OCI-LY7 (cell line): ENCODE measurements around the gene GADD45GIP1. TPM values are rescaled to one million over a fixed set of nuclear protein-coding genes. Genes with fewer than 3 reads are reported as not detected.

ENCODE experiments used
- BruUV-seq: library from RNA; stranded (reverse); fragments of 400-500 nt; replicated peaks from 2 replicates; lab custom pipeline; 2021; lab: Mats Ljungman, UMichigan
- CTCF ChIA-PET: fragments of 300-600 bp; sonication (Branson Sonifier 250); formaldehyde crosslinking; loops from one replicate; lab custom pipeline; 2022; ENCODE audit warnings: antibody characterized with exemption; ENCODE audit not compliant: unreplicated experiment; lab: Charles Lee
- POLR2A ChIA-PET: fragments of 300-600 bp; sonication (Branson Sonifier 250); formaldehyde crosslinking; loops from one replicate; lab custom pipeline; 2022; ENCODE audit warnings: antibody characterized with exemption; lab: Charles Lee
- DNase-seq: peaks from one replicate; pipeline ENCODE4 v3.0.0-alpha.2; 2015; ENCODE audit warnings: low spot score
- H2AFZ ChIP-seq: fragments of 200-600 bp; sonication (generic), shearing (Covaris generic); 2 replicates; pipeline ENCODE4 v1.6.1; 2014; ENCODE audit warnings: mild to moderate bottlenecking, antibody characterized with exemption, low read length, moderate library complexity
- H3K27ac ChIP-seq: fragments of 200-600 bp; sonication (generic); 2 replicates; pipeline ENCODE4 v1.5.1; 2014; ENCODE audit warnings: mixed run types, low read depth, mild to moderate bottlenecking, moderate library complexity, low read length, inconsistent platforms; ENCODE audit not compliant: poor library complexity, severe bottlenecking
- H3K36me3 ChIP-seq: fragments of 200-600 bp; sonication (generic); 2 replicates; pipeline ENCODE4 v1.6.1; 2014; ENCODE audit warnings: mild to moderate bottlenecking, antibody characterized with exemption, low read length, moderate library complexity, mixed read lengths; ENCODE audit not compliant: insufficient read depth
- H3K4me1 ChIP-seq: fragments of 200-600 bp; sonication (generic); 2 replicates; pipeline ENCODE4 v1.5.1; 2014; ENCODE audit warnings: mild to moderate bottlenecking, low read length; ENCODE audit not compliant: insufficient read depth, poor library complexity, severe bottlenecking
- H3K4me2 ChIP-seq: fragments of 200-600 bp; sonication (generic); 2 replicates; pipeline ENCODE4 v1.6.1; 2014; ENCODE audit warnings: mild to moderate bottlenecking, low read length
- H3K4me3 ChIP-seq: fragments of 200-600 bp; sonication (generic); 2 replicates; pipeline ENCODE4 v1.5.1; 2014; ENCODE audit warnings: mild to moderate bottlenecking, low read depth, low read length; ENCODE audit not compliant: poor library complexity, severe bottlenecking
- H3K79me2 ChIP-seq: fragments of 200-600 bp; sonication (generic); 2 replicates; pipeline ENCODE4 v1.6.1; 2016; ENCODE audit warnings: low read depth, mild to moderate bottlenecking, low read length, moderate library complexity, mixed read lengths; ENCODE audit not compliant: insufficient read depth
- H3K9me2 ChIP-seq: fragments of 200-600 bp; sonication (generic); 2 replicates; pipeline ENCODE4 v1.6.1; 2016; ENCODE audit warnings: mild to moderate bottlenecking, low read length, mixed read lengths; ENCODE audit not compliant: insufficient read depth
- H3K9me3 ChIP-seq: fragments of 200-600 bp; sonication (generic); 2 replicates; pipeline ENCODE4 v1.6.1; 2014; ENCODE audit warnings: mild to moderate bottlenecking, mixed run types, low read length, mixed read lengths
- H4K20me1 ChIP-seq: fragments of 200-600 bp; sonication (generic); 2 replicates; pipeline ENCODE4 v1.6.1; 2014; ENCODE audit warnings: mild to moderate bottlenecking, antibody characterized with exemption, low read length, moderate library complexity, mixed read lengths; ENCODE audit not compliant: insufficient read depth
- CTCF ChIP-seq: fragments of 200-600 bp; sonication (generic); conservative IDR thresholded peaks from 2 replicates; pipeline ENCODE4 v1.5.1; 2014; ENCODE audit warnings: mild to moderate bottlenecking, antibody characterized with exemption, low read length, moderate library complexity, mixed read lengths
- EZH2phosphoT487 ChIP-seq: fragments of 200-600 bp; sonication (generic); IDR thresholded peaks from 2 replicates; pipeline ENCODE4 v1.6.1; 2018; ENCODE audit warnings: low read depth, borderline replicate concordance, mild to moderate bottlenecking, mixed run types, antibody characterized with exemption, low read length, moderate library complexity, mixed read lengths
- intact Hi-C: fragments of 100-400 bp; cut with micrococcal nuclease; formaldehyde crosslinking; loops from one replicate; pipeline ENCODE4 v1.10.0; 2022; ENCODE audit not compliant: unreplicated experiment
- total RNA-seq, 2 experiments: library from RNA; depleted of rRNA in 1 of 2; stranded (reverse); fragments of >200 nt in 1 of 2; shearing (Covaris generic) in 1 of 2; gene quantifications; 2 replicates each; pipeline ENCODE4 v1.2.3, GENCODE V29; 2014 to 2022

GADD45GIP1 gene
- total RNA-seq, 2 experiments from 2014 or later: 29.5 to 32.4 TPM

DNA sequence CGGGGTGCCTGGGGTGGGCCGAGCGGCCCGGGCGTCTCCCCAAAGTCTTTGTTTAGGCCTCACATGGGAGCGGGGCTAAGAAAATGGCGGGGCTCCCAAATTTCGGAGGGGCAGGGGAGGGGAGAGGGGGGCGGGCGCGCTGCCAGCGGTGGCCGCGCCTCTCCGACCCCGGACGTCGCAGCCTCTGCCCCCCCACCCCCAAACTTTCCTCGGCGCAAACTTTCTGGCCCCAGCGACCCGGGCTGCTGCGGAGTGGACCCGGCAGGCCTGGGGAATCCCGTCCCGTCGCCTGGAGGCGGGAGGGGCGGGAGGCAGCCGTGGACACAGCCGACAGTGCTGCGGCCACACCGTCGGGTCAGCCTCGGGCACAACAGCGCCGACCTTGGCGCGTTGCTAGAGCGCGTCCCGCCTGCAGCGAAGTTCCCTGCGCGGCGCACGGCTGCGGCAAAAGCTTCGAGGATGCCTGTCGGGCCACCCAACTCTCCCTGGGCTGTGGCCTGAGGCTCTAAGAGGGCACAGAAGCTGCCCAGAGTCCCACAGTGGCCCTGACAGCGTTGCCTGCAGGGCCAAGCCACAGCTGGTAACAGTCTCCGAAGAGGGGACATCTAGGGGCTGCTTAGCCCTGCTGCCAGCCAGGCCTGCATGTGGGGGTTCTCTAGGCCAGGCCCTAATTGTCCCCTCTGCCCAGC, 39.5 kb upstream of the GADD45GIP1 start:
- no peak for DNase-seq
- Histone ChIP-seq H2AFZ (no peak overlapping the region), H3K4me3 (no peak overlapping the region), H3K4me1 (no peaks in the 10 kb centered on the region), H3K79me2 (no peaks in the 10 kb centered on the region), H3K36me3 (no peaks in the 10 kb centered on the region), H3K9me2 (no peaks in the 10 kb centered on the region), H3K4me2 (no peak overlapping the region), H3K27ac (no peak overlapping the region), H3K9me3 (no peaks in the 10 kb centered on the region), H4K20me1 (no peaks in the 10 kb centered on the region)
- TF ChIP-seq CTCF (no peak), EZH2phosphoT487 (no peak)
- BruUV-seq: no TSS peak
- intact Hi-C loops: no loop called here
- POLR2A ChIA-PET: no interaction called here
- CTCF ChIA-PET: no interaction called here

GRCh38 chr19:12995596-12996405, 38.8 kb upstream of the GADD45GIP1 start:
- no peak for TF ChIP-seq EZH2phosphoT487
- no TSS peak for BruUV-seq
- ChIA-PET POLR2A (no interaction called here), CTCF (no interaction called here)
- no peaks in the 10 kb centered on the region for H4K20me1 ChIP-seq
- no peaks in the 10 kb centered on the region for H3K79me2 ChIP-seq
- H3K9me3 ChIP-seq: no peaks in the 10 kb centered on the region
- no peak overlapping the region; the same call in 1 of the 2 replicates for H3K4me2 ChIP-seq
- no peaks in the 10 kb centered on the region for H3K4me1 ChIP-seq
- no peaks in the 10 kb centered on the region for H3K9me2 ChIP-seq
- DNase-seq: no peak
- no peak overlapping the region for H3K4me3 ChIP-seq
- H2AFZ ChIP-seq: no peak overlapping the region
- H3K27ac ChIP-seq: no peak overlapping the region
- intact Hi-C loops: no loop called here
- H3K36me3 ChIP-seq: no peaks in the 10 kb centered on the region

GRCh38 chr19:12994701-12995595, 37.9 kb upstream of the GADD45GIP1 start, which contains the start of gene NFIX:
Gene NFIX (plus strand): TSS chr19:12995475. CDS start chr19:12995838, 363 bp downstream.
- intact Hi-C loops: no loop called here
- BruUV-seq: no TSS peak
- no peak within 1 kb of the TSS for H3K27ac ChIP-seq
- H4K20me1 ChIP-seq: no peaks in the 10 kb centered on the region
- H3K4me3 ChIP-seq: peak within 1 kb of the TSS; percentile 24
- ChIA-PET POLR2A (interaction anchor here (1.0 kb wide), 1 partner anchor 23 kb away, joined by 3 read pairs; no protein-coding TSS in a partner anchor), CTCF (no interaction called here)
- no peaks in the 10 kb centered on the region for H3K9me2 ChIP-seq
- H3K4me1 ChIP-seq: no peaks in the 10 kb centered on the region
- peak within 1 kb of the TSS; percentile 53; the same call in 1 of the 2 replicates for H3K4me2 ChIP-seq
- TF ChIP-seq CTCF (no peak), EZH2phosphoT487 (no peak)
- no peaks in the 10 kb centered on the region for H3K79me2 ChIP-seq
- peak; percentile 28 for DNase-seq
- H2AFZ ChIP-seq: no peak within 1 kb of the TSS
- H3K9me3 ChIP-seq: no peaks in the 10 kb centered on the region
- no peaks in the 10 kb centered on the region for H3K36me3 ChIP-seq
